ENCODE measurements around the gene CYP26A1. TPM values are rescaled to one million over a fixed set of nuclear protein-coding genes. Genes with fewer than 3 reads are reported as not detected.

Gene CYP26A1
- total RNA-seq, 1 experiment from 2014 or later = 0.17 TPM

DNA sequence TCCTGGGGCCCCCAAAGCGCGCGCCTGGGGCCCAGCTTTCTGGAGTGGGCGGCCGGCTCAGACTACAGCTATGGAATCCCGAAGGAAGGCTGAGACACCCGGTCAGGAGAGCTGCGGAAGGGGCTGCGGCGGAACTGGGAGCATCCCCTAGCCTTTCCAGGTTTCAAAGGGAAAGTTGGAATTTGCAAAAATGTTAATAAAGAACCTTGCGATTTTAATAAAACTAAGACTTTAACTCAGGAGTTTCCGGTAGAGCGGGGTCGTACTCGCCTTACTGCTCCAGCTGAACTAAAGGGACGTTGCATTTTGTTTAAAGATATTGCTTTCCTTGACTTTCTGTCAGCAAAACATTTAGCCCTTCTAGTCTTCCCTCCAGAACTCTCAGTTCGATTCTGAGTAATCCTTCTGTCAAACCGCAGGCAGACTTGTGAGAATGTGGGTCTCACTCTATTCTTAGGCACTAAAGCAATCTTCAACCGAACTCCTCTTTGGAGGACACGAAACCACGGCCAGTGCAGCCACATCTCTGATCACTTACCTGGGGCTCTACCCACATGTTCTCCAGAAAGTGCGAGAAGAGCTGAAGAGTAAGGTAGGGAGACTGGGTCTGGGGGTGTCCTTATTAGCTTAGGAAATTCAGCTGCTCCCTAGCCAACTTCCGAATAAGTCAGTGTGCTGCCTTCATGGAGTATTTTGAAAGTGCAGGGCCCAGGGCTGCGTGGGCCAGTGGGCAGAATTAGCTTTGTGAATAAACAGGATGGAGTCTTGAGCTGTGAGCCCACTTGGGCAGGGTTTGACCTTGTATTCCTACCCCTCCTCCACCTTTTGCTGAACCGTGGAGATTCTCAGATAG is 1.9 kb downstream of the CYP26A1 start:
- no TSS peak for BruUV-seq (replicated peaks)
- intact Hi-C loops (cut with micrococcal nuclease) = loop anchor here (10.0 kb wide), 1 partner anchor 191 kb away; no protein-coding TSS in a partner anchor
- no peak for ATAC-seq
- H2AFZ ChIP-seq (ENCODE audit: low read depth, low read length, poor library complexity, severe bottlenecking) = no peak overlapping the region
- H3K27me3 ChIP-seq (ENCODE audit: insufficient read depth, low read length) = no peaks in the 10 kb centered on the region
- TF ChIP-seq, protein P1, sequence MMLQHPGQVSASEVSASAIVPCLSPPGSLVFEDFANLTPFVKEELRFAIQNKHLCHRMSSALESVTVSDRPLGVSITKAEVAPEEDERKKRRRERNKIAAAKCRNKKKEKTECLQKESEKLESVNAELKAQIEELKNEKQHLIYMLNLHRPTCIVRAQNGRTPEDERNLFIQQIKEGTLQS (IDR thresholded peaks at IDR 0.05) = no peak
- TF ChIP-seq YY1 (IDR thresholded peaks at IDR 0.05; ENCODE audit: extremely low read depth, insufficient replicate concordance, low read depth, low read length) = no peak
- TF ChIP-seq EZH2 (IDR thresholded peaks at IDR 0.05) = no peak
- no peak for TF ChIP-seq SRF (IDR thresholded peaks at IDR 0.05; ENCODE audit: low read depth)
- no peak for TF ChIP-seq EGR1 (IDR thresholded peaks at IDR 0.05; ENCODE audit: low read depth)
- no peak for TF ChIP-seq ELF1 (IDR thresholded peaks at IDR 0.05; ENCODE audit: borderline replicate concordance, low read depth)
- TF ChIP-seq ZNF274 (IDR thresholded peaks at IDR 0.05; ENCODE audit: low read depth, low read length) = no peak
- no peak for TF ChIP-seq JUND (IDR thresholded peaks at IDR 0.05)
- H3K27ac ChIP-seq (ENCODE audit: low read depth, low read length) = no peak overlapping the region
- H3K4me2 ChIP-seq (ENCODE audit: low read length) = no peak overlapping the region
- H3K9me2 ChIP-seq (ENCODE audit: insufficient read depth) = no peaks in the 10 kb centered on the region
- DNase-seq (ENCODE audit: low read depth, low spot score) = no peak
- no peaks in the 10 kb centered on the region for H3K9me3 ChIP-seq (ENCODE audit: control insufficient read depth in 1 of 2, insufficient read depth in 1 of 2, low read depth in 1 of 2, low read length in 2 of 2)
- POLR2A ChIA-PET = no interaction called here
- no peaks in the 10 kb centered on the region for H3K36me3 ChIP-seq (ENCODE audit: control insufficient read depth in 1 of 2, insufficient read depth in 2 of 2, low read length in 2 of 2)
- RAD21 ChIA-PET (ENCODE audit: low non-redundant PET in 1 of 2, low total read pairs in 2 of 2, uncharacterized antibody in 2 of 2, unreplicated experiment in 2 of 2) = no interaction called here
- H4K20me1 ChIP-seq (ENCODE audit: insufficient read depth) = no peaks in the 10 kb centered on the region
- H3K4me1 ChIP-seq (ENCODE audit: control insufficient read depth in 1 of 2, insufficient read depth in 2 of 2, low read length in 2 of 2) = peaks cover 8 to 23% of the 10 kb centered on the region in 2 experiments; a peak in 2 of 4 replicates
- no peaks in the 10 kb centered on the region for H3K79me2 ChIP-seq (ENCODE audit: insufficient read depth, low read length)
- no peak overlapping the region for H3K9ac ChIP-seq (ENCODE audit: low read length)
- CTCF ChIA-PET = interaction anchor here (0.6 kb wide), 1 partner anchor 406 kb away, joined by 3 read pairs; no protein-coding TSS in a partner anchor
- no peak overlapping the region for H3K4me3 ChIP-seq (replicated peaks in 1 of 2; ENCODE audit: low read depth in 1 of 2, low read length in 2 of 2)

DNA sequence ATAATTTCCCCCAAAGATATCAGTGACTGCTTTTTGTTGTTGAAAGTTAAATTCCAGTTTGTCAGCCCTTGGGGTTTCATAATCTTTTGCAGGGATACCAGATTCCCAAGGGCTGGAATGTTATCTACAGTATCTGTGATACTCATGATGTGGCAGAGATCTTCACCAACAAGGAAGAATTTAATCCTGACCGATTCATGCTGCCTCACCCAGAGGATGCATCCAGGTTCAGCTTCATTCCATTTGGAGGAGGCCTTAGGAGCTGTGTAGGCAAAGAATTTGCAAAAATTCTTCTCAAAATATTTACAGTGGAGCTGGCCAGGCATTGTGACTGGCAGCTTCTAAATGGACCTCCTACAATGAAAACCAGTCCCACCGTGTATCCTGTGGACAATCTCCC is 3.2 kb downstream of the CYP26A1 start:
- ChIA-PET POLR2A (no interaction called here), RAD21 (ENCODE audit: low non-redundant PET in 1 of 2, low total read pairs in 2 of 2, uncharacterized antibody in 2 of 2, unreplicated experiment in 2 of 2) (interaction anchor here in 1 of 2 experiments (0.6 kb wide), 1 partner anchor 249 kb away, joined by 3 read pairs; no protein-coding TSS in a partner anchor), CTCF (interaction anchor here (0.7 kb wide), 1 partner anchor 20 kb away, joined by 3 read pairs; no protein-coding TSS in a partner anchor)
- no peaks in the 10 kb centered on the region for H3K9me2 ChIP-seq (ENCODE audit: insufficient read depth)
- H3K4me2 ChIP-seq (ENCODE audit: low read length) = no peak overlapping the region
- H3K36me3 ChIP-seq (ENCODE audit: control insufficient read depth in 1 of 2, insufficient read depth in 2 of 2, low read length in 2 of 2) = no peaks in the 10 kb centered on the region
- H3K4me1 ChIP-seq (ENCODE audit: control insufficient read depth in 1 of 2, insufficient read depth in 2 of 2, low read length in 2 of 2) = peaks cover 8 to 23% of the 10 kb centered on the region in 2 experiments; a peak in 2 of 4 replicates
- ATAC-seq (no peak), DNase-seq (ENCODE audit: low read depth, low spot score) (no peak)
- no peak overlapping the region for H3K4me3 ChIP-seq (replicated peaks in 1 of 2; ENCODE audit: low read depth in 1 of 2, low read length in 2 of 2)
- no peaks in the 10 kb centered on the region for H4K20me1 ChIP-seq (ENCODE audit: insufficient read depth)
- no peak overlapping the region for H3K27ac ChIP-seq (ENCODE audit: low read depth, low read length)
- H3K27me3 ChIP-seq (ENCODE audit: insufficient read depth, low read length) = no peaks in the 10 kb centered on the region
- no peak overlapping the region for H3K9ac ChIP-seq (ENCODE audit: low read length)
- H3K79me2 ChIP-seq (ENCODE audit: insufficient read depth, low read length) = no peaks in the 10 kb centered on the region
- no peak for TF ChIP-seq RAD21 (IDR thresholded peaks at IDR 0.05; ENCODE audit: low read depth)
- TF ChIP-seq, protein P1 (IDR thresholded peaks at IDR 0.05) = no peak
- TF ChIP-seq, protein P2, sequence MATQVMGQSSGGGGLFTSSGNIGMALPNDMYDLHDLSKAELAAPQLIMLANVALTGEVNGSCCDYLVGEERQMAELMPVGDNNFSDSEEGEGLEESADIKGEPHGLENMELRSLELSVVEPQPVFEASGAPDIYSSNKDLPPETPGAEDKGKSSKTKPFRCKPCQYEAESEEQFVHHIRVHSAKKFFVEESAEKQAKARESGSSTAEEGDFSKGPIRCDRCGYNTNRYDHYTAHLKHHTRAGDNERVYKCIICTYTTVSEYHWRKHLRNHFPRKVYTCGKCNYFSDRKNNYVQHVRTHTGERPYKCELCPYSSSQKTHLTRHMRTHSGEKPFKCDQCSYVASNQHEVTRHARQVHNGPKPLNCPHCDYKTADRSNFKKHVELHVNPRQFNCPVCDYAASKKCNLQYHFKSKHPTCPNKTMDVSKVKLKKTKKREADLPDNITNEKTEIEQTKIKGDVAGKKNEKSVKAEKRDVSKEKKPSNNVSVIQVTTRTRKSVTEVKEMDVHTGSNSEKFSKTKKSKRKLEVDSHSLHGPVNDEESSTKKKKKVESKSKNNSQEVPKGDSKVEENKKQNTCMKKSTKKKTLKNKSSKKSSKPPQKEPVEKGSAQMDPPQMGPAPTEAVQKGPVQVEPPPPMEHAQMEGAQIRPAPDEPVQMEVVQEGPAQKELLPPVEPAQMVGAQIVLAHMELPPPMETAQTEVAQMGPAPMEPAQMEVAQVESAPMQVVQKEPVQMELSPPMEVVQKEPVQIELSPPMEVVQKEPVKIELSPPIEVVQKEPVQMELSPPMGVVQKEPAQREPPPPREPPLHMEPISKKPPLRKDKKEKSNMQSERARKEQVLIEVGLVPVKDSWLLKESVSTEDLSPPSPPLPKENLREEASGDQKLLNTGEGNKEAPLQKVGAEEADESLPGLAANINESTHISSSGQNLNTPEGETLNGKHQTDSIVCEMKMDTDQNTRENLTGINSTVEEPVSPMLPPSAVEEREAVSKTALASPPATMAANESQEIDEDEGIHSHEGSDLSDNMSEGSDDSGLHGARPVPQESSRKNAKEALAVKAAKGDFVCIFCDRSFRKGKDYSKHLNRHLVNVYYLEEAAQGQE (IDR thresholded peaks at IDR 0.05; ENCODE audit: low read depth) = no peak
- intact Hi-C loops (cut with micrococcal nuclease) = loop anchor here (10.0 kb wide), 1 partner anchor 192 kb away; no protein-coding TSS in a partner anchor
- BruUV-seq (replicated peaks) = no TSS peak
- no peaks in the 10 kb centered on the region for H3K9me3 ChIP-seq (ENCODE audit: control insufficient read depth in 1 of 2, insufficient read depth in 1 of 2, low read depth in 1 of 2, low read length in 2 of 2)
- H2AFZ ChIP-seq (ENCODE audit: low read depth, low read length, poor library complexity, severe bottlenecking) = no peak overlapping the region
